GM06990 (cell line): ENCODE measurements around the gene LPP.

Experiments used
- DNase-seq: peaks from one replicate; pipeline ENCODE4 v3.0.0-alpha.2; 2011; ENCODE audit not compliant: insufficient read length; ENCODE audit errors: extremely low read depth
- H3K27me3 ChIP-seq: replicated peaks from 2 replicates; pipeline ENCODE4 v1.6.0; 2011; ENCODE audit warnings: low read length; ENCODE audit not compliant: control insufficient read depth, insufficient read depth
- H3K36me3 ChIP-seq: 2 replicates; pipeline ENCODE4 v1.5.1; 2011; ENCODE audit warnings: low read length; ENCODE audit not compliant: control insufficient read depth, insufficient read depth
- H3K4me3 ChIP-seq: replicated peaks from 2 replicates; pipeline ENCODE4 v1.5.1; 2011; ENCODE audit warnings: low read depth, mild to moderate bottlenecking, control low read depth, low read length
- TF ChIP-seq, protein P1 (sequence below): IDR thresholded peaks from 2 replicates; pipeline ENCODE4 v1.5.1; 2011; ENCODE audit warnings: low read length, control low read depth, mild to moderate bottlenecking, inconsistent platforms; ENCODE audit not compliant: insufficient read depth, poor library complexity, severe bottlenecking

Gene LPP

DNA sequence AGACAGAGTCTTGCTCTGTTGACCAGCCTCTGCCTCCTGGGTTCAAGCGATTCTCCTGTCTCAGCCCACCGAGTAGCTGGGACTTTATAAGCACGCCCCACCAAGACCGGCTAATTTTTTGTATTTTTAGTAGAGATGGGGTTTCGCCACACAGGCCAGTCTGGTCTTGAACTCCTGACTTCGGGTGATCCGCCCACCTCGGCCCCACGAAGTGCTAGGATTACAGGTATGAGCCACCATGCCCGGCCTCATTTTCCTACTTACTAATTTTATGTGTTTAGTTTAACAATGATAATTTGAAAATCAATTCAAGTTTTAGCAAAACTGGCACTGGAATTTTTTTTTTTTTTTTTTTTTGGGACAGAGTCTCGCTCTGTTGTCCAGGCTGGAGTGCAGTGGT is 336.5 kb downstream of the LPP start:
- H3K4me3 ChIP-seq = no peak overlapping the region
- DNase-seq = no peak
- no peaks in the 10 kb centered on the region for H3K36me3 ChIP-seq
- TF ChIP-seq, protein P1, sequence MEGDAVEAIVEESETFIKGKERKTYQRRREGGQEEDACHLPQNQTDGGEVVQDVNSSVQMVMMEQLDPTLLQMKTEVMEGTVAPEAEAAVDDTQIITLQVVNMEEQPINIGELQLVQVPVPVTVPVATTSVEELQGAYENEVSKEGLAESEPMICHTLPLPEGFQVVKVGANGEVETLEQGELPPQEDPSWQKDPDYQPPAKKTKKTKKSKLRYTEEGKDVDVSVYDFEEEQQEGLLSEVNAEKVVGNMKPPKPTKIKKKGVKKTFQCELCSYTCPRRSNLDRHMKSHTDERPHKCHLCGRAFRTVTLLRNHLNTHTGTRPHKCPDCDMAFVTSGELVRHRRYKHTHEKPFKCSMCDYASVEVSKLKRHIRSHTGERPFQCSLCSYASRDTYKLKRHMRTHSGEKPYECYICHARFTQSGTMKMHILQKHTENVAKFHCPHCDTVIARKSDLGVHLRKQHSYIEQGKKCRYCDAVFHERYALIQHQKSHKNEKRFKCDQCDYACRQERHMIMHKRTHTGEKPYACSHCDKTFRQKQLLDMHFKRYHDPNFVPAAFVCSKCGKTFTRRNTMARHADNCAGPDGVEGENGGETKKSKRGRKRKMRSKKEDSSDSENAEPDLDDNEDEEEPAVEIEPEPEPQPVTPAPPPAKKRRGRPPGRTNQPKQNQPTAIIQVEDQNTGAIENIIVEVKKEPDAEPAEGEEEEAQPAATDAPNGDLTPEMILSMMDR = no peak
- no peaks in the 10 kb centered on the region for H3K27me3 ChIP-seq

DNA sequence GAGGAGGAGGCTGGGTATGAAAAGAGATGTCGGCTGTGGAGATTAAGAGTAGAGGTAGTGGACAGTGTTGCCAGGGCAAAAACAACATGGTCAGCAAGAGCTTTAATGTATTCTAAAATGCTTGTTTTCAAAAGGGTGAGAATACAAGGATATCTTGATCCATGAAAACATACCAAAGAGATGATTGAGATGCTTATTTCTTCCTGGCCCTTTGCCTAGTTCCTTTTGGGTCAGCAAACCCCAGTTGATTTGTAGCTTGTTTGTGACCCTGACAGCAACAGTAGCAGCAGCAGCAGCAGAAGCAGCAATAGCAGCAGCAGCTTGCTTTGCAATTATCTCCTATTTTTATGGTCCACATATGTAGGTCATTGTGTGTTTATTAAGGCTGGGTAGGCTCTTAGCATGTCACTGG is 337.3 kb downstream of the LPP start:
- no peak for DNase-seq
- no peaks in the 10 kb centered on the region for H3K27me3 ChIP-seq
- TF ChIP-seq, protein P1 = no peak
- H3K4me3 ChIP-seq = no peak overlapping the region
- H3K36me3 ChIP-seq = no peaks in the 10 kb centered on the region

DNA sequence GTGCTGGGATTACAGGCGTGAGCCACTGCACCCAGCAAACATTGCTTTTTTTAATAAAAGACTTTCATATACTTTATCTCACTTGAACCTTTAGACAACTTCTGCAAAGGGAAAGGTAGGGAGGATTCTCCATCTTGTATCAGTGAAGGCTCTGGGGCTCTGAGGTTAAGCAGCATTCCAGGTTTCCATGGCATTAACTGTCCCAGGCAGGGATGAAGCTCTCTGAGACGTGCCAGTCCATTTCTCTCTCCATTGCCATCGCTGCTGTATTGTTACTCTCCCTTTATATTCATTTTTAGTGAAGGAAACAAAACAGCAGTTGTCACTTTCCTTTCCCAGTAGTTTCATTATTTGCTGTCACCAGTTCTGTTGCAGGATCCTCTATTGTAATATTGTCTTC is 342.4 kb downstream of the LPP start:
- TF ChIP-seq, protein P1 = no peak

GRCh38 chr3:188497021-188497420 is 343.1 kb downstream of the LPP start:
- H3K36me3 ChIP-seq = no peaks in the 10 kb centered on the region
- TF ChIP-seq, protein P1 = no peak

More for the DNA sequence above, 342.4 kb downstream of the LPP start:
- no peaks in the 10 kb centered on the region for H3K36me3 ChIP-seq
- DNase-seq = no peak
- H3K27me3 ChIP-seq = no peaks in the 10 kb centered on the region
- H3K4me3 ChIP-seq = no peak overlapping the region

GRCh38 chr3:188503647-188504046 is 349.7 kb downstream of the LPP start:
- Histone ChIP-seq H3K36me3 (no peaks in the 10 kb centered on the region), H3K4me3 (no peak overlapping the region), H3K27me3 (no peaks in the 10 kb centered on the region)
- DNase-seq = no peak
- TF ChIP-seq, protein P1 = no peak

More at GRCh38 chr3:188497021-188497420, 343.1 kb downstream of the LPP start:
- no peak for DNase-seq
- no peaks in the 10 kb centered on the region for H3K27me3 ChIP-seq
- H3K4me3 ChIP-seq = no peak overlapping the region

- DNase-seq = no peak
- Histone ChIP-seq H3K4me3 (no peak overlapping the region), H3K36me3 (no peaks in the 10 kb centered on the region), H3K27me3 (no peaks in the 10 kb centered on the region)
- TF ChIP-seq, protein P1 = no peak
Observed at GRCh38 chr3:188505151-188505550, 351.2 kb downstream of the LPP start.
